Transverse colon (tissue), 3 donors: Measurements from ENCODE around the gene PTPRD.

Experiments
- CTCF ChIP-seq, 5 experiments: fragments of 200-600 bp in 3 of 5; fragments of 450-650 bp in 2 of 5; sonication (generic) in 3 of 5; IDR thresholded peaks; 1 replicate in 2 of 5; 2 replicates in 3 of 5; pipeline ENCODE4 v1.5.1; 2016 to 2017; ENCODE audit warnings: antibody characterized with exemption in 5 of 5, inconsistent platforms in 3 of 5, mild to moderate bottlenecking in 2 of 5, moderate library complexity in 1 of 5
- EP300 ChIP-seq: sonication (generic); formaldehyde crosslinking; IDR thresholded peaks from one replicate; pipeline ENCODE4 v1.6.1; 2017; ENCODE audit warnings: antibody characterized with exemption, low read depth
- POLR2A ChIP-seq: fragments of 450-650 bp; IDR thresholded peaks from one replicate; pipeline ENCODE4 v1.6.1; 2016; ENCODE audit warnings: antibody characterized with exemption, mild to moderate bottlenecking, moderate library complexity

DNA sequence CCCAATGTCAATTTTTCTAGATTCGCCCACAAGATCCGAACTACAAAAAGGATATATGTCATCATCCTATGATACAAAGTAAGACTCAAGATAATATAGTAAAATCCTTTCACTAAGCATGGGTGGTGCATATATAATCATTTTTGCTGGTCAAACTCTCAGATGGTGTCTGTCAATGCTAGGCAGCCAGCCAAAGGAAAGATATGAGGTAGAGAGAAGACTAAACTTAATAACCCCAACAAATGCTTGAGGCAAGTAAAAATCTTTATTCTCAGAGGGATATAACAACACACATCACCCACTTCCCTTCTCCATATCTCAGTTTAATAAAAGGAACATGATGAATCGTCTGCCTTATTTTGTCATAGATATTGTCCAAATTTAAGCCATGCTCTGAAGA is 1972.0 kb downstream of the PTPRD start:
- TF ChIP-seq CTCF (IDR thresholded peaks at IDR 0.05) (no peak), EP300 (no peak), POLR2A (no peak)
